Stomach (tissue), 9 donors: ENCODE results near the gene C5. TPM values are rescaled to one million over a fixed set of nuclear protein-coding genes. Genes with fewer than 3 reads are reported as not detected.
"Not testable (repeated sequence)": the region's sequence is repeated elsewhere in the genome, so short reads cannot be mapped to it uniquely, and the experiment has no call there.

Experiments used
- DNase-seq, 2 donors: peaks; one replicate each; pipeline versions ENCODE4 v3.0.0 to v3.0.0-alpha.2; 2013 to 2019
- H3K27ac ChIP-seq, 5 donors: fragments of 200-600 bp in 4 of 5; sonication (generic) in 4 of 5; one replicate each; pipeline ENCODE4 v1.5.1; 2013 to 2019; ENCODE audit warnings: mild to moderate bottlenecking in 1 of 5, moderate library complexity in 1 of 5
- H3K27me3 ChIP-seq, 3 donors: fragments of 200-600 bp; sonication (generic); one replicate each; pipeline ENCODE4 v1.5.1; 2017 to 2019; ENCODE audit warnings: mixed run types in 1 of 3
- H3K36me3 ChIP-seq, 4 donors: fragments of 200-600 bp; sonication (generic); 1 replicate in 3 of 4; 2 replicates in 1 of 4; pipeline ENCODE4 v1.5.1; 2016 to 2019
- H3K4me1 ChIP-seq, 4 donors: fragments of 200-600 bp; sonication (generic); one replicate each; pipeline ENCODE4 v1.5.1; 2016 to 2019
- H3K4me3 ChIP-seq, 4 donors: fragments of 200-600 bp; sonication (generic) in 3 of 4; one replicate each; pipeline ENCODE4 v1.5.1; 2016 to 2019; ENCODE audit warnings: mild to moderate bottlenecking in 1 of 4
- H3K9me3 ChIP-seq, 4 donors: fragments of 200-600 bp; sonication (generic); one replicate each; pipeline ENCODE4 v1.5.1; 2016 to 2019
- CTCF ChIP-seq, 7 experiments: fragments of 450-650 bp in 4 of 7; fragments of 200-600 bp in 3 of 7; sonication (generic) in 3 of 7; IDR thresholded peaks; one replicate each; pipeline ENCODE4 v1.5.1; 2016 to 2019; ENCODE audit warnings: antibody characterized with exemption in 7 of 7, control low read depth in 2 of 7, mild to moderate bottlenecking in 1 of 7
- EP300 ChIP-seq: sonication (generic); formaldehyde crosslinking; IDR thresholded peaks from one replicate; pipeline ENCODE4 v1.6.1; 2017; ENCODE audit warnings: antibody characterized with exemption
- POLR2A ChIP-seq, 4 donors: fragments of 450-650 bp; IDR thresholded peaks; one replicate each; pipeline ENCODE4 v1.6.1; 2016; ENCODE audit warnings: antibody characterized with exemption in 4 of 4, control low read depth in 2 of 4, mild to moderate bottlenecking in 1 of 4, moderate library complexity in 1 of 4
- POLR2AphosphoS5 ChIP-seq, 3 donors: sonication (generic); formaldehyde crosslinking; IDR thresholded peaks; one replicate each; pipeline ENCODE4 v1.6.1; 2016; ENCODE audit warnings: antibody characterized with exemption in 3 of 3
- WGBS, 5 donors: extraction: QIAGEN DNeasy Blood & Tissue Kit in 3 of 5; methylation state at CpG; one replicate each; pipeline versions ENCODE4 v1.1.5 to v1.1.7; 2013 to 2018; 5-methylcytosine and 5-hydroxymethylcytosine counted together
- intact Hi-C: fragments of 100-400 bp; cut with DNase I; formaldehyde crosslinking; loops from one replicate; pipeline ENCODE4 v1.15.1; 2023; ENCODE audit warnings: low total_unique reads
- polyA plus RNA-seq, 3 donors: library from polyadenylated mRNA; stranded (reverse); fragments of 200-250 nt; gene quantifications; one replicate each; pipeline ENCODE4 v1.2.3, GENCODE V29; 2013
- total RNA-seq, 5 donors: library from RNA; depleted of rRNA; stranded (reverse); fragments of >200 nt; gene quantifications; one replicate each; pipeline versions ENCODE4 v1.1.0 to v1.2.3, GENCODE V29; 2014 to 2016
- donor health status: healthy with polysubstance abuse.
- donor health status: Bipolar disorder and iron deficiency.
- donor health status: healthy.

Gene C5
- total and polyA plus RNA-seq, 8 donors: 4.0 to 13.4 (median 6.2) TPM

DNA sequence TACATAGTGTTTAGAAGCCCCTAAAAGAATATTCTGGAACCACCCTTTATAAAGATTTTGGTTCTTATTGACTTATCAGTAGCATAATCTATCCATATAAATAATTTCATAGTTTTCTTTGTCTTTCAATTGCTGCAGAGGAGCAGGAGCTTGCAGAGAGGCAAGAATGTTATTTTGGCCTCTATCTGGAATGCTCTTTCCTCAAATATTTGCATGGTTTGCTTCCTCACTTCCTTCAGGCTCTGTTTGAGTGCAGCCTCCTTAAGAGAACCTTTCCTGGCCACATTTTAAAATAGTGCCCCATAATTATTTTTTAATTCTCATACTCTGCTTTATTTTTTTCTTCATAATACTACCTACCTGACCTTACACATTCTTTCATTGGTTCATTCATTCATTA, 1.5 kb downstream of the C5 start:
- Histone ChIP-seq H3K4me3 (peak overlapping the region in 1 of 4 donors; percentile 18), H3K27ac (no peak overlapping the region), H3K4me1 (peaks cover 0 to 18% (median 10%) of the 10 kb centered on the region in 4 donors), H3K9me3 (no peaks in the 10 kb centered on the region), H3K36me3 (no peaks in the 10 kb centered on the region), H3K27me3 (no peaks in the 10 kb centered on the region)
- DNase-seq: no peak
- intact Hi-C loops: loop anchor here (10.0 kb wide), 1 partner anchor 54 kb away; no protein-coding TSS in a partner anchor
- TF ChIP-seq EP300: no peak
- no peak for TF ChIP-seq CTCF (IDR thresholded peaks at IDR 0.05)
- TF ChIP-seq POLR2AphosphoS5 (IDR thresholded peaks at IDR 0.05): no peak
- no peak for TF ChIP-seq POLR2A (IDR thresholded peaks at IDR 0.05)

DNA sequence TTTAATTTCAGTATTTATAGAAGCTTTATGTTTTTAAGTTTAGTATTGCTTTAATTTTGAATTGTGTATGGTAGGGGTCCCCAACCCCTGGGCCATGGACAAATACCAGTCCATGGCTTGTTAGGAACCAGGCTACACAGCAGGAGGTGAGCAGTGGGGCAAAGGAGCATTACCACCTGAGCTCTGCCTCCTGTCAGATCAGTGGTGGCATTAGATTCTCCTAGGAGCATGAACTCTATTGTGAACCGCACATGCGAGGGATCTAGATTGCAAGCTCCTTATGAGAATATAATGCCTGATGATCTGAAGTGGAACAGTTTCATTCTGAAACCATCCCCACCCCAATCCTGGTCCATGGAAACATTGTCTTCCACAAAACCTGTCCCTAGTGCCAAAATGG, 1.9 kb downstream of the C5 start:
- Histone ChIP-seq H3K36me3 (no peaks in the 10 kb centered on the region), H3K27me3 (no peaks in the 10 kb centered on the region), H3K9me3 (no peaks in the 10 kb centered on the region), H3K27ac (no peak overlapping the region), H3K4me3 (no peak overlapping the region), H3K4me1 (peaks cover 0 to 18% (median 10%) of the 10 kb centered on the region in 4 donors)
- no peak for DNase-seq
- intact Hi-C loops: loop anchor here (10.0 kb wide), 1 partner anchor 53 kb away; no protein-coding TSS in a partner anchor
- TF ChIP-seq POLR2AphosphoS5 (IDR thresholded peaks at IDR 0.05): no peak
- TF ChIP-seq EP300: no peak
- TF ChIP-seq POLR2A (IDR thresholded peaks at IDR 0.05): no peak
- TF ChIP-seq CTCF (IDR thresholded peaks at IDR 0.05): no peak
- 51 to 87% (median 73%) methylated on average over 2 of the region's 2 CpGs for WGBS, 5 donors

- peaks cover 0 to 23% (median 0%) of the 10 kb centered on the region in 4 donors for H3K36me3 ChIP-seq
- TF ChIP-seq CTCF (IDR thresholded peaks at IDR 0.05): no peak
- TF ChIP-seq EP300: no peak
- intact Hi-C loops: no loop called here
- peaks cover 0 to 5% (median 0%) of the 10 kb centered on the region in 4 donors for H3K4me1 ChIP-seq
- no peak overlapping the region for H3K4me3 ChIP-seq
- no peak overlapping the region for H3K27ac ChIP-seq
- no peak for DNase-seq
- no peaks in the 10 kb centered on the region for H3K9me3 ChIP-seq
- H3K27me3 ChIP-seq: no peaks in the 10 kb centered on the region
These were observed 11.3 kb downstream of the C5 start for GRCh38 chr9:121038804-121039203.

GRCh38 chr9:121038362-121038761, 11.7 kb downstream of the C5 start:
- DNase-seq: no peak
- intact Hi-C loops: no loop called here
- H3K36me3 ChIP-seq: peaks cover 0 to 28% (median 0%) of the 10 kb centered on the region in 4 donors
- WGBS, 5 donors: 79 to 88% (median 82%) methylated on average over 2 of the region's 2 CpGs
- H3K4me1 ChIP-seq: peaks cover 0 to 5% (median 0%) of the 10 kb centered on the region in 4 donors
- no peaks in the 10 kb centered on the region for H3K27me3 ChIP-seq
- TF ChIP-seq CTCF (IDR thresholded peaks at IDR 0.05) (no peak), POLR2AphosphoS5 (IDR thresholded peaks at IDR 0.05) (no peak), EP300 (no peak), POLR2A (IDR thresholded peaks at IDR 0.05) (no peak)
- no peaks in the 10 kb centered on the region for H3K9me3 ChIP-seq
- H3K27ac ChIP-seq: no peak overlapping the region
- H3K4me3 ChIP-seq: no peak overlapping the region

- DNase-seq, H3K4me3 ChIP-seq, intact Hi-C loops, H3K9me3 ChIP-seq, H3K4me1 ChIP-seq, H3K27ac ChIP-seq, H3K27me3 ChIP-seq: not testable (repeated sequence)
- H3K36me3 ChIP-seq: peaks cover 0 to 41% (median 6%) of the 10 kb centered on the region in 4 donors
These were observed 14.4 kb downstream of the C5 start for GRCh38 chr9:121035717-121036116.
